Karpas-422 (cell line): Measurements from ENCODE around the gene DKK3. TPM values are rescaled to one million over a fixed set of nuclear protein-coding genes. Genes with fewer than 3 reads are reported as not detected.

ENCODE experiments used
- DNase-seq: peaks from one replicate; pipeline ENCODE4 v3.0.0-alpha.2; 2015
- H2AFZ ChIP-seq: fragments of 200-600 bp; sonication (generic); 2 replicates; pipeline ENCODE4 v1.6.1; 2014; ENCODE audit warnings: antibody characterized with exemption, low read length, mixed read lengths
- H3K27ac ChIP-seq: fragments of 200-600 bp; sonication (generic); 2 replicates; pipeline ENCODE4 v1.5.1; 2014; ENCODE audit warnings: mild to moderate bottlenecking, low read length, moderate library complexity
- H3K27me3 ChIP-seq: fragments of 200-600 bp; sonication (generic); 2 replicates; pipeline ENCODE4 v1.6.1; 2014; ENCODE audit warnings: low read length, mixed read lengths
- H3K36me3 ChIP-seq: fragments of 200-600 bp; sonication (generic); 2 replicates; pipeline ENCODE4 v1.6.1; 2014; ENCODE audit warnings: low read length, mixed read lengths; ENCODE audit not compliant: insufficient read depth
- H3K4me1 ChIP-seq: fragments of 200-600 bp; sonication (generic); 2 replicates; pipeline ENCODE4 v1.6.1; 2014; ENCODE audit warnings: mild to moderate bottlenecking, low read length, mixed read lengths
- H3K4me2 ChIP-seq: fragments of 200-600 bp; sonication (generic); 2 replicates; pipeline ENCODE4 v1.6.1; 2014; ENCODE audit warnings: low read length, low read depth, mild to moderate bottlenecking; ENCODE audit not compliant: poor library complexity, severe bottlenecking
- H3K4me3 ChIP-seq: fragments of 200-600 bp; sonication (generic); 2 replicates; pipeline ENCODE4 v1.5.1; 2014; ENCODE audit warnings: mild to moderate bottlenecking, antibody characterized with exemption, low read length, mixed read lengths
- H3K79me2 ChIP-seq: fragments of 200-600 bp; sonication (generic); 2 replicates; pipeline ENCODE4 v1.6.1; 2014; ENCODE audit warnings: mild to moderate bottlenecking, low read length, mixed read lengths
- H3K9ac ChIP-seq: fragments of 200-600 bp; sonication (generic); 2 replicates; pipeline ENCODE4 v1.6.0; 2014; ENCODE audit warnings: low read length
- H3K9me2 ChIP-seq: fragments of 200-600 bp; sonication (generic), shearing (Covaris generic); replicated peaks from 2 replicates; pipeline ENCODE4 v1.6.0; 2014; ENCODE audit warnings: mild to moderate bottlenecking, low read length, moderate library complexity; ENCODE audit not compliant: insufficient read depth
- H3K9me3 ChIP-seq: fragments of 300-700, 200-600 bp; sonication (generic); 2 replicates; pipeline ENCODE4 v1.6.1; 2014; ENCODE audit warnings: low read length, mixed read lengths
- H4K20me1 ChIP-seq: fragments of 200-600 bp; sonication (generic); 2 replicates; pipeline ENCODE4 v1.6.1; 2014; ENCODE audit warnings: mild to moderate bottlenecking, antibody characterized with exemption, low read length, low read depth; ENCODE audit not compliant: insufficient read depth
- total RNA-seq: library from RNA; depleted of rRNA; stranded (reverse); fragments of >200 nt; shearing (Covaris generic); gene quantifications from 2 replicates; pipeline ENCODE4 v1.2.3, GENCODE V29; 2014; ENCODE audit warnings: low replicate concordance

The DKK3 gene
- total RNA-seq, 1 experiment from 2014 or later: not detected

- no peaks in the 10 kb centered on the region for H3K79me2 ChIP-seq
- H3K9ac ChIP-seq: no peak overlapping the region
- no peak overlapping the region for H3K27ac ChIP-seq
- H3K27me3 ChIP-seq: no peaks in the 10 kb centered on the region
- no peak overlapping the region for H2AFZ ChIP-seq
- H3K4me1 ChIP-seq: no peaks in the 10 kb centered on the region
- no peak for DNase-seq
- no peaks in the 10 kb centered on the region for H4K20me1 ChIP-seq
- no peaks in the 10 kb centered on the region for H3K9me3 ChIP-seq
- H3K4me2 ChIP-seq: no peak overlapping the region
- H3K9me2 ChIP-seq: no peaks in the 10 kb centered on the region
- H3K4me3 ChIP-seq: no peak overlapping the region
- no peaks in the 10 kb centered on the region for H3K36me3 ChIP-seq
Observed at GRCh38 chr11:12048936-12049790, 40.7 kb upstream of the DKK3 start.

- Histone ChIP-seq H3K4me2 (no peak overlapping the region), H3K4me1 (no peaks in the 10 kb centered on the region), H3K4me3 (no peak overlapping the region), H3K36me3 (no peaks in the 10 kb centered on the region), H2AFZ (no peak overlapping the region), H3K9me3 (no peaks in the 10 kb centered on the region), H3K9me2 (no peaks in the 10 kb centered on the region), H3K27me3 (no peaks in the 10 kb centered on the region), H4K20me1 (no peaks in the 10 kb centered on the region), H3K9ac (no peak overlapping the region), H3K79me2 (no peaks in the 10 kb centered on the region), H3K27ac (no peak overlapping the region)
- no peak for DNase-seq
Observed at GRCh38 chr11:12046636-12047236, 38.3 kb upstream of the DKK3 start.

GRCh38 chr11:12045914-12046635 is 37.6 kb upstream of the DKK3 start:
- no peak for DNase-seq
- Histone ChIP-seq H3K9me2 (no peaks in the 10 kb centered on the region), H4K20me1 (no peaks in the 10 kb centered on the region), H3K79me2 (no peaks in the 10 kb centered on the region), H2AFZ (no peak overlapping the region), H3K4me3 (no peak overlapping the region), H3K9me3 (no peaks in the 10 kb centered on the region), H3K4me2 (no peak overlapping the region), H3K27ac (no peak overlapping the region), H3K4me1 (no peaks in the 10 kb centered on the region), H3K9ac (no peak overlapping the region), H3K27me3 (no peaks in the 10 kb centered on the region), H3K36me3 (no peaks in the 10 kb centered on the region)

- Histone ChIP-seq H3K4me1 (no peaks in the 10 kb centered on the region), H3K79me2 (no peaks in the 10 kb centered on the region), H3K27ac (no peak overlapping the region), H3K4me2 (no peak overlapping the region), H4K20me1 (no peaks in the 10 kb centered on the region), H3K27me3 (no peaks in the 10 kb centered on the region), H3K36me3 (no peaks in the 10 kb centered on the region), H3K4me3 (no peak overlapping the region), H3K9ac (no peak overlapping the region), H2AFZ (no peak overlapping the region), H3K9me3 (no peaks in the 10 kb centered on the region), H3K9me2 (no peaks in the 10 kb centered on the region)
- DNase-seq: no peak
Observed at GRCh38 chr11:12044799-12045198, 36.4 kb upstream of the DKK3 start.

GRCh38 chr11:12043959-12044791 is 35.7 kb upstream of the DKK3 start:
- DNase-seq: peak; percentile 79
- H3K9ac ChIP-seq: no peak overlapping the region

GRCh38 chr11:12043221-12043620 is 34.8 kb upstream of the DKK3 start:
- no peak overlapping the region for H3K4me2 ChIP-seq
- no peak for DNase-seq

More at GRCh38 chr11:12043959-12044791, 35.7 kb upstream of the DKK3 start:
- no peaks in the 10 kb centered on the region for H3K9me3 ChIP-seq
- no peak overlapping the region for H3K4me3 ChIP-seq
- H3K4me1 ChIP-seq: no peaks in the 10 kb centered on the region
- H3K4me2 ChIP-seq: no peak overlapping the region
- H3K79me2 ChIP-seq: no peaks in the 10 kb centered on the region
- H3K27me3 ChIP-seq: no peaks in the 10 kb centered on the region
- H3K36me3 ChIP-seq: no peaks in the 10 kb centered on the region
- H4K20me1 ChIP-seq: no peaks in the 10 kb centered on the region
- no peak overlapping the region for H3K27ac ChIP-seq
- H3K9me2 ChIP-seq: no peaks in the 10 kb centered on the region
- no peak overlapping the region for H2AFZ ChIP-seq

GRCh38 chr11:12042215-12042676 is 33.8 kb upstream of the DKK3 start:
- Histone ChIP-seq H3K9ac (no peak overlapping the region), H3K36me3 (no peaks in the 10 kb centered on the region), H3K4me1 (no peaks in the 10 kb centered on the region), H3K9me3 (no peaks in the 10 kb centered on the region), H3K27me3 (no peaks in the 10 kb centered on the region), H3K79me2 (no peaks in the 10 kb centered on the region), H3K4me2 (no peak overlapping the region), H3K9me2 (no peaks in the 10 kb centered on the region), H3K4me3 (no peak overlapping the region), H4K20me1 (no peaks in the 10 kb centered on the region), H2AFZ (no peak overlapping the region), H3K27ac (no peak overlapping the region)
- no peak for DNase-seq

More at GRCh38 chr11:12043221-12043620, 34.8 kb upstream of the DKK3 start:
- Histone ChIP-seq H3K9me3 (no peaks in the 10 kb centered on the region), H3K27ac (no peak overlapping the region), H3K27me3 (no peaks in the 10 kb centered on the region), H2AFZ (no peak overlapping the region), H3K36me3 (no peaks in the 10 kb centered on the region), H3K9ac (no peak overlapping the region), H3K79me2 (no peaks in the 10 kb centered on the region), H4K20me1 (no peaks in the 10 kb centered on the region), H3K9me2 (no peaks in the 10 kb centered on the region), H3K4me1 (no peaks in the 10 kb centered on the region), H3K4me3 (no peak overlapping the region)
